Measurements from ENCODE around the gene ZAR1. TPM values are rescaled to one million over a fixed set of nuclear protein-coding genes. Genes with fewer than 3 reads are reported as not detected.

The ZAR1 gene
- total RNA-seq, 1 donor from 2014 or later: 2.5 TPM

DNA sequence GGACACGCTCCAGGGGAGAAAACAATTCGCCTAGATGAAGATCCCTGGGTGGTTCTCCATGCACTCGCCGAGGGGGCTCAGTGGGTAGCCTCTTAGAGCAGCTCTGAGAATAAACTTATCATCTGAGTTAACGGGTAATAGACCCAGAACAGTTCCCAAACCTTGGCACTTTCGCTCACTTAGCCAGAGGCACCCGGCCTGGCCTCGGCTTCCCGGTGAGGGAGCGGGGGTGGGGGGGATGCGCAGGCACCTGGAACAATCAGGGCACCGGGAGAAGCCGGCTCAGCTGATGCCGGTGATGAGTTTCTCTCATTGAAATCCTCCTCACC, 405 bp upstream of the ZAR1 start:
- TF ChIP-seq POLR2A (IDR thresholded peaks at IDR 0.05) (no peak), POLR2AphosphoS5 (IDR thresholded peaks at IDR 0.05; ENCODE audit: insufficient read depth in 1 of 2, low read depth in 1 of 2) (no peak)
- TF ChIP-seq, protein P1, sequence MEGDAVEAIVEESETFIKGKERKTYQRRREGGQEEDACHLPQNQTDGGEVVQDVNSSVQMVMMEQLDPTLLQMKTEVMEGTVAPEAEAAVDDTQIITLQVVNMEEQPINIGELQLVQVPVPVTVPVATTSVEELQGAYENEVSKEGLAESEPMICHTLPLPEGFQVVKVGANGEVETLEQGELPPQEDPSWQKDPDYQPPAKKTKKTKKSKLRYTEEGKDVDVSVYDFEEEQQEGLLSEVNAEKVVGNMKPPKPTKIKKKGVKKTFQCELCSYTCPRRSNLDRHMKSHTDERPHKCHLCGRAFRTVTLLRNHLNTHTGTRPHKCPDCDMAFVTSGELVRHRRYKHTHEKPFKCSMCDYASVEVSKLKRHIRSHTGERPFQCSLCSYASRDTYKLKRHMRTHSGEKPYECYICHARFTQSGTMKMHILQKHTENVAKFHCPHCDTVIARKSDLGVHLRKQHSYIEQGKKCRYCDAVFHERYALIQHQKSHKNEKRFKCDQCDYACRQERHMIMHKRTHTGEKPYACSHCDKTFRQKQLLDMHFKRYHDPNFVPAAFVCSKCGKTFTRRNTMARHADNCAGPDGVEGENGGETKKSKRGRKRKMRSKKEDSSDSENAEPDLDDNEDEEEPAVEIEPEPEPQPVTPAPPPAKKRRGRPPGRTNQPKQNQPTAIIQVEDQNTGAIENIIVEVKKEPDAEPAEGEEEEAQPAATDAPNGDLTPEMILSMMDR (IDR thresholded peaks at IDR 0.05): no peak
- no peak for DNase-seq (ENCODE audit: extremely low spot score in 2 of 2)
- no peaks in the 10 kb centered on the region for H3K9me3 ChIP-seq
- H3K4me3 ChIP-seq: peak overlapping the region; percentile 37 to 49
- peaks cover 7% of the 10 kb centered on the region for H3K4me1 ChIP-seq
- H3K27me3 ChIP-seq: no peaks in the 10 kb centered on the region
- intact Hi-C loops (cut with DNase I): no loop called here
- H3K36me3 ChIP-seq: no peaks in the 10 kb centered on the region
- no peak overlapping the region for H3K27ac ChIP-seq

DNA sequence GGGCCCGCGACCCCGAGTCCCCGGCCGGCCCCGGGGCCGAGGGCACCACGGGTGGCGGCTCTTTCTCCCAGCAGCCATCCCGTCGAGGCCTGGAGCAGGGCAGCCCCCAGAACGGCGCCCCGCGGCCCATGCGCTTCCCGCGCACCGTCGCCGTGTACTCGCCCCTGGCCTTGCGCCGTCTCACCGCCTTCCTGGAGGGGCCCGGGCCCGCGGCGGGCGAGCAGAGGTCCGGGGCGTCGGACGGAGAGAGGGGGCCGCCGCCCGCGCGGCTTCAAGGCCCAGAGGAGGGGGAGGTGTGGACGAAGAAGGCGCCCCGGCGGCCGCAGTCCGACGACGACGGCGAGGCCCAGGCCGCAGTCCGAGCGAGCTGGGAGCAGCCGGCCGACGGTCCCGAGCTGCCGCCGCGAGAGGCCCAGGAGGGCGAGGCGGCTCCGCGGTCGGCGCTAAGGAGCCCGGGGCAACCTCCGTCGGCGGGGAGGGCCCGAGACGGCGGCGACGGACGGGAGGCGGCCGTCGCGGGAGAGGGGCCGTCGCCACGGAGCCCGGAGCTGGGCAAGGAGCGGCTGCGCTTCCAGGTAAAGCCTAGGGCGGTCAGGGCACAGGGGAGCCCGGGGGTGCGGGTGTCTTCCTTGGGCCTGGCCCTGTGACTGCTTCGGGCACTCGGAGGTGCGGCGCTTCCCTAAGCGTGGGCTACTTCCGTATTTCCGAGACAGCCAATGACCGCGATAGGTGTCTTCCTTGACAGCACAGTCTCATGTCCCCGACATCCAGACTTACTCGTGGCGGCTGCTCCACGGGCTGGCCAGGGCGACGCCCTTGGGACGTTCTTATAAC, 845 bp downstream of the ZAR1 start:
- H3K27me3 ChIP-seq: no peaks in the 10 kb centered on the region
- no peak overlapping the region for H3K27ac ChIP-seq
- H3K4me3 ChIP-seq: peak overlapping the region; percentile 37 to 49
- H3K36me3 ChIP-seq: no peaks in the 10 kb centered on the region
- TF ChIP-seq POLR2AphosphoS5 (IDR thresholded peaks at IDR 0.05; ENCODE audit: insufficient read depth in 1 of 2, low read depth in 1 of 2) (no peak), POLR2A (IDR thresholded peaks at IDR 0.05) (no peak)
- TF ChIP-seq, protein P1 (IDR thresholded peaks at IDR 0.05): no peak
- no peak for DNase-seq (ENCODE audit: extremely low spot score in 2 of 2)
- peaks cover 7% of the 10 kb centered on the region for H3K4me1 ChIP-seq
- H3K9me3 ChIP-seq: no peaks in the 10 kb centered on the region
- intact Hi-C loops (cut with DNase I): no loop called here

- H3K36me3 ChIP-seq: no peaks in the 10 kb centered on the region
- H3K27ac ChIP-seq: no peak overlapping the region
- no peak for DNase-seq (ENCODE audit: extremely low spot score in 2 of 2)
- no peak overlapping the region for H3K4me3 ChIP-seq
- intact Hi-C loops (cut with DNase I): no loop called here
- H3K4me1 ChIP-seq: peaks cover 7% of the 10 kb centered on the region
- H3K9me3 ChIP-seq: no peaks in the 10 kb centered on the region
- TF ChIP-seq POLR2A (IDR thresholded peaks at IDR 0.05): no peak
- TF ChIP-seq, protein P1 (IDR thresholded peaks at IDR 0.05): no peak
- no peak for TF ChIP-seq POLR2AphosphoS5 (IDR thresholded peaks at IDR 0.05; ENCODE audit: insufficient read depth in 1 of 2, low read depth in 1 of 2)
- H3K27me3 ChIP-seq: no peaks in the 10 kb centered on the region
Measured at GRCh38 chr4:48491514-48492176, 1.6 kb downstream of the ZAR1 start.

DNA sequence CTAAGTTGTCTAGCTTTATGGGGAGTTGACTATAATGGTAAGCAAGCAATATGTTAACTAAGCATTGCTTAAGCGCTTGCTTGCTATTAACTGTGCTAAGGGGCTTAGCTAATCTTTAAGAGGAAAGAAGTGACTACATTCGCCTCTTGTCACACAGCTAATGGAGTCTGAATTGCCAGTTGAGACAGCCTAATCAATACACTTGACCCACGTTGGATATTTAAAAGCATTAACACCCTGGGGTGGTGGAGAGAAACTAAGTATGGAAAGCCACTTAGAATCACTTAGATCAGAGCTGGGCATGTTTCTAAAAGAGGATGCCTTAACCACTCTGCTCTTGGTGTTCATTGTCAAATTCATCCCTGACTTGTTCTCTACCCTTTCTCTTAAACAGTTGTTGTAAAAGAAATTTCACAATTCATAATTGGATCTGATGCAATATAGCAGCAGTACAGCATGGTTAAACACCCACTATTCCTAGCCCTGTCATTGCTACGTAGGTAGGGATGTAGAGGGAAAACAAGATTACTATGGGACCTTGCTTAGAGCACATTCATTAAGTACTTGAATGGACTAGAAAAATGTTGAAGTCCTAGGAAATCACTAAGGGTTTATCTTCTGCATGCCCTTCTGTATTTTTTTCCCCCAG, 3.5 kb downstream of the ZAR1 start:
- Histone ChIP-seq H3K9me3 (no peaks in the 10 kb centered on the region), H3K4me1 (peaks cover 7% of the 10 kb centered on the region), H3K36me3 (no peaks in the 10 kb centered on the region), H3K4me3 (no peak overlapping the region), H3K27ac (no peak overlapping the region), H3K27me3 (no peaks in the 10 kb centered on the region)
- TF ChIP-seq POLR2A (IDR thresholded peaks at IDR 0.05) (no peak), POLR2AphosphoS5 (IDR thresholded peaks at IDR 0.05; ENCODE audit: insufficient read depth in 1 of 2, low read depth in 1 of 2) (no peak)
- TF ChIP-seq, protein P1 (IDR thresholded peaks at IDR 0.05): no peak
- intact Hi-C loops (cut with DNase I): no loop called here
- DNase-seq (ENCODE audit: extremely low spot score in 2 of 2): no peak

All from vagina (tissue), 2 donors.